AG04449 (cell line): ENCODE measurements around the gene NUP214.

ENCODE experiments used
- CTCF ChIA-PET: fragments of 350-600 bp; formaldehyde crosslinking; extraction: SDS; loops from one replicate; lab custom pipeline; 2021; ENCODE audit warnings: antibody characterized with exemption; lab: Yijun Ruan, JAX
- POLR2A ChIA-PET: fragments of 400-600, 350-600 bp; formaldehyde crosslinking; extraction: SDS; loops from one replicate; lab custom pipeline; 2020; ENCODE audit warnings: antibody characterized with exemption, inconsistent platforms; lab: Yijun Ruan, JAX
- DNase-seq: peaks from one replicate; pipeline ENCODE4 v3.0.0-alpha.2; 2010; ENCODE audit warnings: low read depth, low spot score
- H3K4me3 ChIP-seq: 2 replicates; pipeline ENCODE4 v1.5.1; 2011; ENCODE audit warnings: low read depth, mild to moderate bottlenecking, control low read depth, low read length
- CTCF ChIP-seq: IDR thresholded peaks from one replicate; pipeline ENCODE4 v1.5.1; 2011; ENCODE audit warnings: mild to moderate bottlenecking, moderate library complexity, low read length, control low read depth, inconsistent platforms; ENCODE audit not compliant: insufficient read depth; ENCODE audit errors: missing control alignments

The NUP214 gene

GRCh38 chr9:131277910-131278701 lies 152.7 kb downstream of the NUP214 start:
- CTCF ChIA-PET: interaction anchor here (1.1 kb wide), 1 partner anchor 10 kb away, joined by 3 read pairs; no protein-coding TSS in a partner anchor
- POLR2A ChIA-PET: interaction anchor here (1.0 kb wide), 1 partner anchor 21 kb away, joined by 4 read pairs; no protein-coding TSS in a partner anchor
- no peak for TF ChIP-seq CTCF
- DNase-seq: no peak
- peak overlapping the region; percentile 48 for H3K4me3 ChIP-seq

- POLR2A ChIA-PET: no interaction called here
- no peak overlapping the region for H3K4me3 ChIP-seq
- DNase-seq: no peak
- CTCF ChIA-PET: interaction anchor here (1.1 kb wide), 1 partner anchor 9 kb away, joined by 3 read pairs; no protein-coding TSS in a partner anchor
- no peak for TF ChIP-seq CTCF
Observed at GRCh38 chr9:131278702-131279111, 153.3 kb downstream of the NUP214 start.

- ChIA-PET POLR2A (no interaction called here), CTCF (interaction anchor here (1.2 kb wide), 1 partner anchor 10 kb away, joined by 3 read pairs; the partner anchor contains the start of gene PLPP7)
- H3K4me3 ChIP-seq: no peak overlapping the region
- no peak for DNase-seq
- TF ChIP-seq CTCF: no peak
Observed at GRCh38 chr9:131279196-131279862, 153.9 kb downstream of the NUP214 start.

- no peak overlapping the region for H3K4me3 ChIP-seq
- no peak for TF ChIP-seq CTCF
- ChIA-PET CTCF (interaction anchor here (1.2 kb wide), 1 partner anchor 10 kb away, joined by 3 read pairs; the partner anchor contains the start of gene PLPP7), POLR2A (no interaction called here)
- DNase-seq: no peak
Observed at GRCh38 chr9:131279863-131280570, 154.6 kb downstream of the NUP214 start.

GRCh38 chr9:131280660-131281059 lies 155.3 kb downstream of the NUP214 start:
- TF ChIP-seq CTCF: no peak
- POLR2A ChIA-PET: no interaction called here
- H3K4me3 ChIP-seq: no peak overlapping the region
- CTCF ChIA-PET: interaction anchor here (1.2 kb wide), 1 partner anchor 9 kb away, joined by 3 read pairs; the partner anchor contains the start of gene PLPP7
- DNase-seq: no peak
